Keratinocyte (primary cell): Measurements from ENCODE around the gene ERGIC2. TPM values are rescaled to one million over a fixed set of nuclear protein-coding genes. Genes with fewer than 3 reads are reported as not detected.

ENCODE experiments used
- DNase-seq: peaks from one replicate; pipeline ENCODE4 v3.0.0-alpha.2; 2011; ENCODE audit warnings: low read depth, missing footprints, low spot score
- FAIRE-seq: peaks from 2 replicates; lab custom pipeline; 2011; peaks lifted over from hg19 to GRCh38; lab: Jason Lieb, UNC
- H2AFZ ChIP-seq: 2 replicates; pipeline ENCODE4 v1.6.0; 2012; ENCODE audit warnings: low read length, control low read depth, inconsistent platforms; ENCODE audit not compliant: control insufficient read depth
- H3K27ac ChIP-seq: 2 replicates; pipeline ENCODE4 v1.5.1; 2011; ENCODE audit warnings: low read length; ENCODE audit not compliant: control insufficient read depth, insufficient read depth
- H3K27me3 ChIP-seq: 3 replicates; pipeline ENCODE4 v1.6.0; 2011; ENCODE audit warnings: low read length; ENCODE audit not compliant: control insufficient read depth, insufficient read depth; ENCODE audit errors: extremely low read depth
- H3K36me3 ChIP-seq, 2 experiments: 2 replicates in 1 of 2; 3 replicates in 1 of 2; pipeline ENCODE4 v1.5.1; 2011; ENCODE audit warnings: low read length in 2 of 2, mild to moderate bottlenecking in 1 of 2; ENCODE audit not compliant: control insufficient read depth in 2 of 2, insufficient read depth in 2 of 2; ENCODE audit errors: extremely low read depth in 1 of 2
- H3K4me1 ChIP-seq: 3 replicates; pipeline ENCODE4 v1.5.1; 2011; ENCODE audit warnings: low read length; ENCODE audit not compliant: control insufficient read depth, insufficient read depth; ENCODE audit errors: extremely low read depth
- H3K4me2 ChIP-seq: 3 replicates; pipeline ENCODE4 v1.6.0; 2011; ENCODE audit warnings: low read depth, low read length; ENCODE audit not compliant: control insufficient read depth, insufficient read depth; ENCODE audit errors: extremely low read depth
- H3K4me3 ChIP-seq, 3 experiments: fragments of 200-600 bp in 1 of 3; sonication (generic) in 1 of 3; 2 replicates in 2 of 3; 3 replicates in 1 of 3; pipeline ENCODE4 v1.5.1; 2011 to 2016; ENCODE audit warnings: low read length in 3 of 3, mild to moderate bottlenecking in 3 of 3, control low read depth in 2 of 3, inconsistent platforms in 1 of 3, low read depth in 1 of 3, mixed read lengths in 1 of 3, mixed run types in 1 of 3, moderate library complexity in 1 of 3; ENCODE audit not compliant: control insufficient read depth in 2 of 3, insufficient read depth in 2 of 3; ENCODE audit errors: extremely low read depth in 1 of 3
- H3K79me2 ChIP-seq: 2 replicates; pipeline ENCODE4 v1.6.0; 2012; ENCODE audit warnings: low read length; ENCODE audit not compliant: control insufficient read depth, insufficient read depth
- H3K9ac ChIP-seq: 3 replicates; pipeline ENCODE4 v1.6.0; 2011; ENCODE audit warnings: low read length; ENCODE audit not compliant: control insufficient read depth, insufficient read depth; ENCODE audit errors: extremely low read depth
- H3K9me1 ChIP-seq: 3 replicates; pipeline ENCODE4 v1.6.0; 2011; ENCODE audit warnings: low read length; ENCODE audit not compliant: control insufficient read depth, insufficient read depth; ENCODE audit errors: extremely low read depth
- H3K9me3 ChIP-seq: 2 replicates; pipeline ENCODE4 v1.5.1; 2012; ENCODE audit warnings: low read depth, low read length; ENCODE audit not compliant: control insufficient read depth
- H4K20me1 ChIP-seq: 3 replicates; pipeline ENCODE4 v1.6.0; 2011; ENCODE audit warnings: low read length; ENCODE audit not compliant: control insufficient read depth, insufficient read depth; ENCODE audit errors: extremely low read depth
- CTCF ChIP-seq, 3 experiments: IDR thresholded peaks in 1 of 3; conservative IDR thresholded peaks in 1 of 3; optimal IDR thresholded peaks in 1 of 3; 2 replicates in 2 of 3; 3 replicates in 1 of 3; pipeline versions ENCODE3 to v1.5.1; 2011; ENCODE audit warnings: low read length in 3 of 3, mild to moderate bottlenecking in 3 of 3, moderate library complexity in 2 of 3, control low read depth in 1 of 3, inconsistent platforms in 1 of 3; ENCODE audit not compliant: insufficient read depth in 2 of 3; ENCODE audit errors: extremely low read depth in 1 of 3
- EZH2 ChIP-seq: IDR thresholded peaks from one replicate; pipeline ENCODE4 v1.6.1; 2012; ENCODE audit warnings: inconsistent platforms, mild to moderate bottlenecking, low read length, moderate library complexity
- dilution Hi-C: fragments of 300-500 bp; cut with MboI; formaldehyde crosslinking; loops from one replicate; pipeline ENCODE4 v1.7.0; 2020; ENCODE audit warnings: low sequenced_read_pairs; ENCODE audit not compliant: extremely low pct_ligation_motif_present
- polyA plus RNA-seq, 5 experiments: library from polyadenylated mRNA; depleted of rRNA in 3 of 5; stranded (reverse) in 3 of 5; stranded (forward) in 1 of 5; unstranded in 1 of 5; fragments of >200 nt; gene quantifications; 1 replicate in 1 of 5; 2 replicates in 3 of 5; 3 replicates in 1 of 5; pipeline versions ENCODE4 v1.2.1 to v1.2.3, GENCODE V29; 2011 to 2012; ENCODE audit warnings: missing spikeins in 2 of 5, low read depth in 1 of 5, low replicate concordance in 1 of 5

The ERGIC2 gene
- polyA plus RNA-seq, 1 donor (not counting 4 experiments of a cell fraction or from before 2014, with no cell fraction given): 62.4 TPM

- Histone ChIP-seq H3K79me2 (no peaks in the 10 kb centered on the region), H3K36me3 (no peaks in the 10 kb centered on the region), H4K20me1 (no peaks in the 10 kb centered on the region), H3K27me3 (no peaks in the 10 kb centered on the region), H3K9ac (no peak overlapping the region), H3K9me1 (no peaks in the 10 kb centered on the region), H3K4me2 (no peak overlapping the region), H3K4me3 (no peak overlapping the region), H3K4me1 (no peaks in the 10 kb centered on the region), H3K27ac (no peak overlapping the region), H3K9me3 (no peaks in the 10 kb centered on the region), H2AFZ (no peak overlapping the region)
- FAIRE-seq: no peak
- dilution Hi-C loops: no loop called here
- DNase-seq: no peak
- TF ChIP-seq EZH2: no peak
- no peak for TF ChIP-seq CTCF (optimal IDR thresholded peaks at IDR 0.05 in 1 of 3, IDR thresholded peaks at IDR 0.05 in 1 of 3, conservative IDR thresholded peaks at IDR 0.05 in 1 of 3; ENCODE audit: extremely low read depth in 1 of 3, insufficient read depth in 2 of 3, low read length in 3 of 3)
Observed at GRCh38 chr12:29306682-29307081, 74.3 kb downstream of the ERGIC2 start.

GRCh38 chr12:29306266-29306665 is 74.7 kb downstream of the ERGIC2 start:
- dilution Hi-C loops: no loop called here
- no peaks in the 10 kb centered on the region for H3K27me3 ChIP-seq
- no peaks in the 10 kb centered on the region for H3K9me3 ChIP-seq
- FAIRE-seq (no peak), DNase-seq (no peak)
- H3K4me1 ChIP-seq: no peaks in the 10 kb centered on the region
- no peaks in the 10 kb centered on the region for H3K36me3 ChIP-seq
- no peaks in the 10 kb centered on the region for H4K20me1 ChIP-seq
- H3K4me2 ChIP-seq: no peak overlapping the region
- H3K9ac ChIP-seq: no peak overlapping the region
- TF ChIP-seq EZH2 (no peak), CTCF (optimal IDR thresholded peaks at IDR 0.05 in 1 of 3, IDR thresholded peaks at IDR 0.05 in 1 of 3, conservative IDR thresholded peaks at IDR 0.05 in 1 of 3; ENCODE audit: extremely low read depth in 1 of 3, insufficient read depth in 2 of 3, low read length in 3 of 3) (no peak)
- H3K9me1 ChIP-seq: no peaks in the 10 kb centered on the region
- H3K27ac ChIP-seq: no peak overlapping the region
- no peak overlapping the region for H3K4me3 ChIP-seq
- no peak overlapping the region for H2AFZ ChIP-seq
- no peaks in the 10 kb centered on the region for H3K79me2 ChIP-seq
